GM23338 (cell line): ENCODE measurements around the gene VWA7. TPM values are rescaled to one million over a fixed set of nuclear protein-coding genes. Genes with fewer than 3 reads are reported as not detected.

ENCODE experiments used
- ATAC-seq: fragments of 200-7000 bp; cut with Tn5 transposase; 3 replicates; pipeline ENCODE4 v1.9.1; 2020
- DNase-seq: peaks from one replicate; pipeline ENCODE4 v3.0.0-alpha.2; 2015; ENCODE audit warnings: low spot score
- H2AFZ ChIP-seq: fragments of 200-600 bp; sonication (generic); 2 replicates; pipeline ENCODE4 v1.8.0; 2016; ENCODE audit warnings: antibody characterized with exemption, mild to moderate bottlenecking, moderate library complexity
- H3F3A ChIP-seq: fragments of 200-600 bp; sonication (generic); replicated peaks from 2 replicates; pipeline ENCODE4 v1.8.0; 2017; ENCODE audit warnings: antibody characterized with exemption, mixed run types, low read depth
- H3K27ac ChIP-seq: fragments of 200-600 bp; sonication (generic); 2 replicates; pipeline ENCODE4 v1.6.1; 2016; ENCODE audit warnings: low read depth
- H3K27me3 ChIP-seq: fragments of 200-600 bp; sonication (generic); 2 replicates; pipeline ENCODE4 v1.8.0; 2016; ENCODE audit warnings: mild to moderate bottlenecking, mixed run types, moderate library complexity; ENCODE audit not compliant: insufficient read depth
- H3K36me3 ChIP-seq: fragments of 200-600 bp; sonication (generic); 2 replicates; pipeline ENCODE4 v1.8.0; 2016; ENCODE audit warnings: mild to moderate bottlenecking; ENCODE audit not compliant: insufficient read depth
- H3K4me1 ChIP-seq: fragments of 200-600 bp; sonication (generic); 2 replicates; pipeline ENCODE4 v1.8.0; 2016; ENCODE audit warnings: mild to moderate bottlenecking, moderate library complexity; ENCODE audit not compliant: insufficient read depth
- H3K4me2 ChIP-seq: fragments of 200-600 bp; sonication (generic); 2 replicates; pipeline ENCODE4 v1.7.1; 2017; ENCODE audit warnings: mixed run types
- H3K4me3 ChIP-seq: fragments of 200-600 bp; sonication (generic); 2 replicates; pipeline ENCODE4 v1.6.1; 2016; ENCODE audit warnings: mixed run types
- H3K79me2 ChIP-seq: fragments of 200-600 bp; sonication (generic); replicated peaks from 2 replicates; pipeline ENCODE4 v1.8.0; 2017; ENCODE audit warnings: mild to moderate bottlenecking; ENCODE audit not compliant: insufficient read depth
- H3K9me2 ChIP-seq: fragments of 200-600 bp; sonication (generic); 2 replicates; pipeline ENCODE4 v1.8.0; 2017; ENCODE audit not compliant: insufficient read depth
- H4K20me1 ChIP-seq: fragments of 200-600 bp; sonication (generic); replicated peaks from 2 replicates; pipeline ENCODE4 v1.8.0; 2017; ENCODE audit warnings: mild to moderate bottlenecking; ENCODE audit not compliant: insufficient read depth
- H3K27ac Mint-ChIP-seq: 2 replicates; pipeline ENCODE4 v1.8.0; 2020; ENCODE audit warnings: inconsistent platforms, mild to moderate bottlenecking, moderate library complexity, mixed read lengths
- H3K27me3 Mint-ChIP-seq: 3 replicates; pipeline ENCODE4 v1.8.0; 2022; ENCODE audit warnings: low read depth, mild to moderate bottlenecking, moderate library complexity, mixed read lengths, inconsistent platforms; ENCODE audit not compliant: insufficient read depth, poor library complexity
- H3K36me3 Mint-ChIP-seq: 3 replicates; pipeline ENCODE4 v1.8.0; 2021; ENCODE audit warnings: low read depth, mild to moderate bottlenecking, inconsistent platforms, moderate library complexity, mixed read lengths
- H3K4me1 Mint-ChIP-seq: 3 replicates; pipeline ENCODE4 v1.8.0; 2020; ENCODE audit warnings: mild to moderate bottlenecking, inconsistent platforms, mixed read lengths
- H3K4me3 Mint-ChIP-seq: 3 replicates; pipeline ENCODE4 v1.8.0; 2021; ENCODE audit warnings: moderate library complexity, mild to moderate bottlenecking, inconsistent platforms, mixed read lengths
- H3K9me3 Mint-ChIP-seq: 3 replicates; pipeline ENCODE4 v1.8.0; 2020; ENCODE audit warnings: moderate library complexity, mild to moderate bottlenecking, inconsistent platforms, mixed read lengths
- EZH2 ChIP-seq: fragments of 200-600 bp; sonication (generic); IDR thresholded peaks from one replicate; pipeline ENCODE4 v1.8.0; 2017; ENCODE audit warnings: antibody characterized with exemption, mild to moderate bottlenecking, low read depth; ENCODE audit not compliant: unreplicated experiment
- JUNB ChIP-seq: IDR thresholded peaks from one replicate; pipeline ENCODE4 v1.6.1; 2016; ENCODE audit warnings: antibody characterized with exemption; ENCODE audit not compliant: unreplicated experiment
- POLR2AphosphoS5 ChIP-seq: IDR thresholded peaks from 2 replicates; pipeline ENCODE4 v1.6.1; 2016; ENCODE audit warnings: antibody characterized with exemption, low read depth
- STAT1 ChIP-seq: IDR thresholded peaks from one replicate; pipeline ENCODE4 v1.6.1; 2016; ENCODE audit warnings: antibody characterized with exemption; ENCODE audit not compliant: unreplicated experiment
- ZNF331 ChIP-seq: fragments of 250-450 bp; sonication (Bioruptor Pico); IDR thresholded peaks from 2 replicates; pipeline ENCODE4 v1.5.0; 2020; ENCODE audit warnings: low read depth, mild to moderate bottlenecking, moderate library complexity
- polyA plus RNA-seq: library from polyadenylated mRNA; unstranded; fragments of >200 nt; fragmentation: Nextera tagmentation; extraction: Ambion mirVana; gene quantifications from 2 replicates; pipeline ENCODE4 v1.2.1, GENCODE V29; 2016
- total RNA-seq: library from RNA; depleted of rRNA; stranded (reverse); fragments of >200 nt; shearing (Covaris generic); gene quantifications from 2 replicates; pipeline ENCODE4 v1.2.3, GENCODE V29; 2014
- TF ChIP-seq, protein P1 (sequence below), 2 experiments: fragments of 200-600 bp in 1 of 2; sonication (generic) in 1 of 2; conservative IDR thresholded peaks; 2 replicates each; pipeline versions ENCODE4 v1.5.1 to v1.6.1; 2016 to 2017; ENCODE audit warnings: antibody characterized with exemption in 2 of 2, low read depth in 2 of 2, mild to moderate bottlenecking in 2 of 2, moderate library complexity in 1 of 2
- TF ChIP-seq, protein P2 (sequence below): IDR thresholded peaks from one replicate; pipeline ENCODE4 v1.6.1; 2018; ENCODE audit warnings: antibody characterized with exemption; ENCODE audit not compliant: unreplicated experiment
- TF ChIP-seq, protein P3 (sequence below): IDR thresholded peaks from 2 replicates; pipeline ENCODE4 v1.6.1; 2016; ENCODE audit warnings: antibody characterized with exemption

VWA7 gene
- total and polyA plus RNA-seq, 2 experiments from 2014 or later, result 0.07 to 0.36 TPM

DNA sequence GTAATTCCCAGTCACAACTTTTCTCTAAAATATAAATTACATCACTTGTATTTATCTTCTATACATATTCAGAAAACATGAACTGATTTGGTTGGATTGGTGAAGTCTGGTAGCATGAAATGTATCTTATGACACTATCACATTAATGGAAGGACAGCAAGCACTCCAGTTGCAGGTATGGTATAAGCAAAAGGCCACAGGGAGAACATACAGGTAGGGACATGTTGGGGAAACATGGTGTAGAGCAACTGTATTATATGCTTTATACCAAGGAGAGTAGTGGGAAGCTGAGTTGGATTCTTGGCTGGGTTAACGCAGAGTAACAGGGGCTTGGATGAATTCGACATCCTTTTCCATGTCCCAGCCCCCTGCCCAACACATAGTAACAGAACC lies 19.9 kb upstream of the VWA7 start:
- H3K9me2 ChIP-seq, result no peaks in the 10 kb centered on the region
- Mint-ChIP-seq H3K36me3 (peaks cover 41% of the 10 kb centered on the region), H3K4me3 (no peak overlapping the region; the same call in 2 of the 3 replicates), H3K9me3 (no peaks in the 10 kb centered on the region), H3K27ac (no peak overlapping the region), H3K4me1 (peaks cover 6% of the 10 kb centered on the region), H3K27me3 (peaks cover 8% of the 10 kb centered on the region)
- H3K36me3 ChIP-seq, result peaks cover 8% of the 10 kb centered on the region; the same call in 1 of the 2 replicates
- H3K4me1 ChIP-seq, result no peaks in the 10 kb centered on the region; the same call in 1 of the 2 replicates
- H3F3A ChIP-seq, result peaks cover 31% of the 10 kb centered on the region
- H3K4me3 ChIP-seq, result no peak overlapping the region
- 0 out of 2 replicates have a peak overlapping the region, but pooled peaks have one; percentile 74 for H3K27ac ChIP-seq
- H4K20me1 ChIP-seq, result peaks cover 4% of the 10 kb centered on the region; the same call in 1 of the 2 replicates
- DNase-seq (no peak), ATAC-seq (no peak)
- no peaks in the 10 kb centered on the region for H3K27me3 ChIP-seq
- TF ChIP-seq, protein P1, sequence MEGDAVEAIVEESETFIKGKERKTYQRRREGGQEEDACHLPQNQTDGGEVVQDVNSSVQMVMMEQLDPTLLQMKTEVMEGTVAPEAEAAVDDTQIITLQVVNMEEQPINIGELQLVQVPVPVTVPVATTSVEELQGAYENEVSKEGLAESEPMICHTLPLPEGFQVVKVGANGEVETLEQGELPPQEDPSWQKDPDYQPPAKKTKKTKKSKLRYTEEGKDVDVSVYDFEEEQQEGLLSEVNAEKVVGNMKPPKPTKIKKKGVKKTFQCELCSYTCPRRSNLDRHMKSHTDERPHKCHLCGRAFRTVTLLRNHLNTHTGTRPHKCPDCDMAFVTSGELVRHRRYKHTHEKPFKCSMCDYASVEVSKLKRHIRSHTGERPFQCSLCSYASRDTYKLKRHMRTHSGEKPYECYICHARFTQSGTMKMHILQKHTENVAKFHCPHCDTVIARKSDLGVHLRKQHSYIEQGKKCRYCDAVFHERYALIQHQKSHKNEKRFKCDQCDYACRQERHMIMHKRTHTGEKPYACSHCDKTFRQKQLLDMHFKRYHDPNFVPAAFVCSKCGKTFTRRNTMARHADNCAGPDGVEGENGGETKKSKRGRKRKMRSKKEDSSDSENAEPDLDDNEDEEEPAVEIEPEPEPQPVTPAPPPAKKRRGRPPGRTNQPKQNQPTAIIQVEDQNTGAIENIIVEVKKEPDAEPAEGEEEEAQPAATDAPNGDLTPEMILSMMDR (conservative IDR thresholded peaks at IDR 0.05; ENCODE audit: low read depth in 2 of 2), result no peak
- TF ChIP-seq, protein P2, sequence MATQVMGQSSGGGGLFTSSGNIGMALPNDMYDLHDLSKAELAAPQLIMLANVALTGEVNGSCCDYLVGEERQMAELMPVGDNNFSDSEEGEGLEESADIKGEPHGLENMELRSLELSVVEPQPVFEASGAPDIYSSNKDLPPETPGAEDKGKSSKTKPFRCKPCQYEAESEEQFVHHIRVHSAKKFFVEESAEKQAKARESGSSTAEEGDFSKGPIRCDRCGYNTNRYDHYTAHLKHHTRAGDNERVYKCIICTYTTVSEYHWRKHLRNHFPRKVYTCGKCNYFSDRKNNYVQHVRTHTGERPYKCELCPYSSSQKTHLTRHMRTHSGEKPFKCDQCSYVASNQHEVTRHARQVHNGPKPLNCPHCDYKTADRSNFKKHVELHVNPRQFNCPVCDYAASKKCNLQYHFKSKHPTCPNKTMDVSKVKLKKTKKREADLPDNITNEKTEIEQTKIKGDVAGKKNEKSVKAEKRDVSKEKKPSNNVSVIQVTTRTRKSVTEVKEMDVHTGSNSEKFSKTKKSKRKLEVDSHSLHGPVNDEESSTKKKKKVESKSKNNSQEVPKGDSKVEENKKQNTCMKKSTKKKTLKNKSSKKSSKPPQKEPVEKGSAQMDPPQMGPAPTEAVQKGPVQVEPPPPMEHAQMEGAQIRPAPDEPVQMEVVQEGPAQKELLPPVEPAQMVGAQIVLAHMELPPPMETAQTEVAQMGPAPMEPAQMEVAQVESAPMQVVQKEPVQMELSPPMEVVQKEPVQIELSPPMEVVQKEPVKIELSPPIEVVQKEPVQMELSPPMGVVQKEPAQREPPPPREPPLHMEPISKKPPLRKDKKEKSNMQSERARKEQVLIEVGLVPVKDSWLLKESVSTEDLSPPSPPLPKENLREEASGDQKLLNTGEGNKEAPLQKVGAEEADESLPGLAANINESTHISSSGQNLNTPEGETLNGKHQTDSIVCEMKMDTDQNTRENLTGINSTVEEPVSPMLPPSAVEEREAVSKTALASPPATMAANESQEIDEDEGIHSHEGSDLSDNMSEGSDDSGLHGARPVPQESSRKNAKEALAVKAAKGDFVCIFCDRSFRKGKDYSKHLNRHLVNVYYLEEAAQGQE, result no peak
- TF ChIP-seq POLR2AphosphoS5, result 0 out of 2 replicates have a peak, but pooled peaks have one; percentile 6
- H2AFZ ChIP-seq, result no peak overlapping the region
- H3K79me2 ChIP-seq, result peaks cover 28% of the 10 kb centered on the region
- no peak overlapping the region for H3K4me2 ChIP-seq

DNA sequence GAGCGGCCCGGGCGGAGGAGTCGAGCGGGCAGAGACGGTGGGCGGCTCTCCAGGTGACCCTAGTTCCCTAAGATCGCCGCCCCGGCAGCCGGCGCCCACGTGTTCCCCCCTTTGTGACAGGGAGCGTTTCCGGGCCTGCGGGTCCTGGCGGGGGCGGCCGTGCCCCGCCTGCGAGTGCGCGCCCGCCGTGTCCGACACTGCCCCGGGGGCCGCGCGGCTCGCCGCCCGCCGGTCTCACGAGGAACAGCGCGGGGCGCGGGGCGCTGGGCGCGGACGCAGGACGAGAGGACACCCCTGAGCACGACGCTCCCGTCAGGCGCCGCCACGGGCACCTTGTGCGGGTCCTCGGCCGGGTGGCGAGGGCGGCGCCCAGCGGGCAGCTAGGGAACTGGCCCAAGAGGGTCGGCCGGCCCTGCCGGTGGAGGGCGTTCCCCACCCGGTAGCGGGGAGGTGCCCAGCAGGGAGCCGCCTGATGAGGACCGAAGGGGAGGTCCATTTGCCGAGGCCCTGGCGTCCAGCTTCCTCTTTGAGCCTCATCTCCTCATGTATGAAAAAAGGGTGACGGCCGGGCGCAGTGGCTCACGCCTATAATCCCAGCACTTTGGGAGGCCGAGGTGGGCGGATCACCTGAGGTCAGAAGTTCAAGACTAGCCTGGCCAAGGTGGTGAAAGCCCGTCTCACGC lies 18.6 kb upstream of the VWA7 start, which contains the start of gene VARS1:
VARS1 (minus strand) TSS at position 137 of the 683 bp plus-strand sequence. CDS start 535 bp downstream, outside the sequence.
- Histone ChIP-seq H3K4me1 (no peaks in the 10 kb centered on the region; the same call in 1 of the 2 replicates), H3K36me3 (peaks cover 11% of the 10 kb centered on the region), H3K27ac (peak within 1 kb of the TSS; percentile 78), H2AFZ (peak within 1 kb of the TSS; percentile 91), H3K27me3 (no peaks in the 10 kb centered on the region), H3K4me2 (peak within 1 kb of the TSS; percentile 98), H3K79me2 (peaks cover 22% of the 10 kb centered on the region), H4K20me1 (0 out of 2 replicates have a peak, but pooled peaks cover 3% of the 10 kb centered on the region), H3K9me2 (no peaks in the 10 kb centered on the region), H3K4me3 (peak within 1 kb of the TSS; percentile 99), H3F3A (peaks cover 35% of the 10 kb centered on the region)
- ATAC-seq (peak; percentile 78), DNase-seq (peak; percentile 97)
- H3K4me3 Mint-ChIP-seq, result peak within 1 kb of the TSS; percentile 95
- H3K9me3 Mint-ChIP-seq, result no peaks in the 10 kb centered on the region
- TF ChIP-seq POLR2AphosphoS5, result peak; percentile 38
- TF ChIP-seq, protein P1 (conservative IDR thresholded peaks at IDR 0.05; ENCODE audit: low read depth in 2 of 2), result peak; percentile 39 to 97; a peak in 3 of 4 replicates
- no peak for TF ChIP-seq JUNB
- TF ChIP-seq STAT1, result no peak
- TF ChIP-seq, protein P3, sequence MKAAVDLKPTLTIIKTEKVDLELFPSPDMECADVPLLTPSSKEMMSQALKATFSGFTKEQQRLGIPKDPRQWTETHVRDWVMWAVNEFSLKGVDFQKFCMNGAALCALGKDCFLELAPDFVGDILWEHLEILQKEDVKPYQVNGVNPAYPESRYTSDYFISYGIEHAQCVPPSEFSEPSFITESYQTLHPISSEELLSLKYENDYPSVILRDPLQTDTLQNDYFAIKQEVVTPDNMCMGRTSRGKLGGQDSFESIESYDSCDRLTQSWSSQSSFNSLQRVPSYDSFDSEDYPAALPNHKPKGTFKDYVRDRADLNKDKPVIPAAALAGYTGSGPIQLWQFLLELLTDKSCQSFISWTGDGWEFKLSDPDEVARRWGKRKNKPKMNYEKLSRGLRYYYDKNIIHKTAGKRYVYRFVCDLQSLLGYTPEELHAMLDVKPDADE, result peak; percentile 27; the same call in 1 of the 2 replicates
- no peak for TF ChIP-seq ZNF331 (CRISPR knock-in tag)
- TF ChIP-seq EZH2, result no peak
- peaks cover 43% of the 10 kb centered on the region for H3K36me3 Mint-ChIP-seq
- H3K4me1 Mint-ChIP-seq, result peaks cover 9% of the 10 kb centered on the region
- peaks cover 13% of the 10 kb centered on the region for H3K27me3 Mint-ChIP-seq
- peak within 1 kb of the TSS; percentile 97 for H3K27ac Mint-ChIP-seq
